Measurements from ENCODE around the gene ISCA2.

DNA sequence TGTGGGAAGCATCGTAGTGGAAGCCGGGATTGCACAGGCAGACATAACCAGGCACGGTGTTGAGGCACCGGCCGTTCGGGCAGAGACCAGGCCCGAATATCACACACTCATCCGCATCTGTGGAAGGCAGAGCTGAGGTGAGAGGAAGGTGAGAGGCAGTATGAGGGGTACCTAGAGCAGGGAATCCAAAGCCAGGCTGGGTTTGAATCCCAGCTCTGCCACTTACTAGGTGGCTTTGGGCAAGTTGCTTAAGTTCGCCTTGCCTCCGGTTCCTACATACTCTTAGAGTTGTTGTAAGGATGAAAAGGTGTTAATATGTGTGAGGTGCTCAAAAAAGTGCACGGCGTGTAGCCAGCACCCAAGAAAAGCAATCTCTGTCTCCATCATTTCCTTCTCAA, 10.4 kb downstream of the ISCA2 start:
- TF ChIP-seq CTCF (IDR thresholded peaks at IDR 0.05) (no peak), POLR2A (IDR thresholded peaks at IDR 0.05) (no peak)

Measured in testis (tissue), 2 donors.